Kidney epithelial cell (primary cell): ENCODE data around the gene CAMK2A. TPM values are rescaled to one million over a fixed set of nuclear protein-coding genes. Genes with fewer than 3 reads are reported as not detected.

ENCODE experiments used
- DNase-seq: peaks from one replicate; pipeline ENCODE4 v3.0.0-alpha.2; 2010; ENCODE audit warnings: low read depth
- H3K27me3 ChIP-seq: 2 replicates; pipeline ENCODE4 v1.6.0; 2011; ENCODE audit warnings: low read length; ENCODE audit not compliant: control insufficient read depth, insufficient read depth
- H3K36me3 ChIP-seq: 2 replicates; pipeline ENCODE4 v1.5.1; 2011; ENCODE audit warnings: low read length; ENCODE audit not compliant: control insufficient read depth, insufficient read depth
- H3K4me3 ChIP-seq: 2 replicates; pipeline ENCODE4 v1.5.1; 2011; ENCODE audit warnings: low read depth, mild to moderate bottlenecking, control low read depth, low read length
- CTCF ChIP-seq: IDR thresholded peaks from 2 replicates; pipeline ENCODE4 v1.5.1; 2011; ENCODE audit warnings: mild to moderate bottlenecking, moderate library complexity, low read length, control low read depth, inconsistent platforms; ENCODE audit not compliant: insufficient read depth, poor library complexity, severe bottlenecking
- total RNA-seq: library from RNA; depleted of rRNA; stranded (reverse); fragments of >200 nt; gene quantifications from 2 replicates; pipeline ENCODE4 v1.2.3, GENCODE V29; 2015

Gene CAMK2A
- total RNA-seq, 1 donor from 2014 or later: not detected

GRCh38 chr5:150255659-150256409 is 33.7 kb downstream of the CAMK2A start:
- DNase-seq: no peak
- TF ChIP-seq CTCF: no peak
- Histone ChIP-seq H3K4me3 (no peak overlapping the region), H3K27me3 (no peaks in the 10 kb centered on the region), H3K36me3 (no peaks in the 10 kb centered on the region)

- Histone ChIP-seq H3K27me3 (no peaks in the 10 kb centered on the region), H3K4me3 (no peak overlapping the region), H3K36me3 (no peaks in the 10 kb centered on the region)
- no peak for TF ChIP-seq CTCF
- no peak for DNase-seq
Observed at GRCh38 chr5:150254774-150255173, 34.8 kb downstream of the CAMK2A start.

DNA sequence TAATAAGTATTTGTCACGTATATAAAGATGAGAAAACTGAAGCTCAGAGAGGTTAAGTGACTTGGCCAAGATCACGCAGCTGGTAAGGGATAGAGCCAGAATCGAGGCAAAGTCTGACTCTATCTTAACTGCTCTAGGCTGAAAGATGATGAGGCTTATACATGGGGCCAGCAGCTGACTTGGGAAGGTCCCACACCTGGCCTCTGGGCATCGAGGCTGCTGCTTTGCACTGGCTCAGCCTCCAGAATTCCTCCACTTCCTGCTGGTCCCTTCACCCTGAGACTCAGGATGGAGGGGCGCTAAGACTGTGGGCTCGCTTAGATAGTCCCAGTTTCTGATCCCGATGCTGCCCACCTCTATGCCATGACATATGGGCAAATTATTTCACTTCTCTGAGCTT is 35.2 kb downstream of the CAMK2A start:
- no peaks in the 10 kb centered on the region for H3K27me3 ChIP-seq
- no peaks in the 10 kb centered on the region for H3K36me3 ChIP-seq
- no peak overlapping the region for H3K4me3 ChIP-seq
- DNase-seq: no peak
- no peak for TF ChIP-seq CTCF

- Histone ChIP-seq H3K27me3 (no peaks in the 10 kb centered on the region), H3K36me3 (no peaks in the 10 kb centered on the region), H3K4me3 (no peak overlapping the region)
- DNase-seq: no peak
- TF ChIP-seq CTCF: no peak
Observed at GRCh38 chr5:150253416-150254208, 36.0 kb downstream of the CAMK2A start.

GRCh38 chr5:150252489-150252888 is 37.1 kb downstream of the CAMK2A start:
- DNase-seq: no peak
- no peaks in the 10 kb centered on the region for H3K27me3 ChIP-seq
- TF ChIP-seq CTCF: no peak
- H3K36me3 ChIP-seq: no peaks in the 10 kb centered on the region
- H3K4me3 ChIP-seq: no peak overlapping the region

DNA sequence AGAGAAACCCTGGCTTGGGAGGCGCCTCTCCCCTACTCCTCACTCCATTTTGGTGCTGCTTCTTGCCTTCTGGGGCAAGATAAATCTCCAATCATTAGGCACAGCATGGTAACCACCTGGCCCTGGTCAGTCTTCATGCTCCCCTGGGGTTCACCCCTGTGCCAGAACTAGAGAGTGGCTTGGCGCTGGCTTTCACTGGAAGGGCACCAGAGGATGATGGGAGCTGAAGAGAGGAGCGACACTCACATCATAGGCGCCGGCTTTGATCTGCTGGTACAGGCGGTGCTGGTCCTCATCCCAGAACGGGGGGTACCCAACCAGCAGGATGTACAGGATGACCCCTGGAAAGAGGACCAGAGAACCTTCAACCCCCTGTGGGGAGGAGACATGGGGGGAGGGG is 38.1 kb downstream of the CAMK2A start:
- no peak for DNase-seq
- TF ChIP-seq CTCF: no peak
- Histone ChIP-seq H3K36me3 (no peaks in the 10 kb centered on the region), H3K27me3 (no peaks in the 10 kb centered on the region), H3K4me3 (no peak overlapping the region)
